ENCODE data around the gene CNTRL. TPM values are rescaled to one million over a fixed set of nuclear protein-coding genes. Genes with fewer than 3 reads are reported as not detected.

The CNTRL gene
- total RNA-seq, 1 donor from 2014 or later, result 3.4 TPM

- Histone ChIP-seq H3K4me3 (no peak overlapping the region), H3K9me3 (replicated peaks) (no peaks in the 10 kb centered on the region), H3K27ac (replicated peaks) (no peak overlapping the region), H3K4me1 (no peaks in the 10 kb centered on the region), H3K27me3 (ENCODE audit: low read depth) (no peaks in the 10 kb centered on the region), H3K36me3 (no peaks in the 10 kb centered on the region)
- TF ChIP-seq CTCF (IDR thresholded peaks at IDR 0.05; ENCODE audit: borderline replicate concordance), result no peak
- no peak for DNase-seq
- intact Hi-C loops (cut with micrococcal nuclease), result no loop called here
Measured at GRCh38 chr9:121226175-121226574, 151.4 kb downstream of the CNTRL start.

Other genes with a start within 250 kb of the CNTRL start
- 16.2 TPM for gene PSMD5, start 232.0 kb upstream of the CNTRL start, total RNA-seq
- gene PHF19, start 197.8 kb upstream of the CNTRL start, total RNA-seq, result 13.0 TPM
- 2.6 TPM for gene TRAF1, start 148.2 kb upstream of the CNTRL start, total RNA-seq
- gene C5, start 24.7 kb upstream of the CNTRL start, total RNA-seq, result 0.63 TPM
- gene RAB14, start 126.9 kb downstream of the CNTRL start, total RNA-seq, result 51.3 TPM
- gene GSN, start 193.2 kb downstream of the CNTRL start, total RNA-seq, result 758 TPM

Measured in left ventricle myocardium inferior (tissue), 1 donor.